Activated gamma-delta T cell treated with Interleukin-2 at 50 U/mL for 16 hours (primary cell): ENCODE data around the gene MAPKAP1.

ENCODE experiments used
- DNase-seq: peaks from one replicate; pipeline ENCODE4 v3.0.0-alpha.2; 2020

MAPKAP1 gene

DNA sequence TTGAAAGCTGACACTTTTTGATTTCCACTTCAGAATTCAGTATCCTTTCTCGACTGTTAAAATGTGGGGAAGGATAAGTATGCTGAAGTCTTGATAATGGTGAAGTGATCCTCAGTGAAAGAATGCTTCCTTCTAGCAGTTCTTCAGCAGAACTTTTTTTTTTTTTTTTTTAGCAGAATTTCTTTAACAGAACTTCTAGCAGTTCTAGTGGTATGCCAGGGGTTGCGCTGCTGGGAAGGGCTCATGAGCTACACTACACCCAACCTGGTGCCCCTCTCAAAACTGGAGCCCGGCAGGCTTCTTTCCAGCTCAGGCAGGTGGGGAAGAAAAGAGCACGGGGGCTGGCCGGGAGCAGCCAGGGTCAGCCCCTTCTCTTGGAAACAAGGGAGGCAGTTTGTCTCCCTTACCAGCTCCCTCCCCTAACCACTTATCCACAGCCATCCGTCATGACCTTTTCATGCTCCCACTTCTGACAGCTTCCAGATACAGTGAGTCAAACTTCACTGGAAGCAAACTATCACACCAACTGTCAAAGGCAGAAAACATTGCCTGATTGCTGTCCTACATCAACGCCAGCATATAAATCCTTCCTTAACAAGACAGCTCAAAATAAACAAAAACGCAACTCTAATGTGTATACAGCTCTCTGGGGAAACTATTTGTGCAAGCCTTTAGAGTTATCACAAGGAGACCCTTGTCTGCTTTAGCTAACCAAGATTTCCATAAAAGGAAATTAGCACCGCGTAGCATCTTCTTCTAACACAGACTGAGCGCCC is 233.9 kb downstream of the MAPKAP1 start:
- DNase-seq, result no peak

DNA sequence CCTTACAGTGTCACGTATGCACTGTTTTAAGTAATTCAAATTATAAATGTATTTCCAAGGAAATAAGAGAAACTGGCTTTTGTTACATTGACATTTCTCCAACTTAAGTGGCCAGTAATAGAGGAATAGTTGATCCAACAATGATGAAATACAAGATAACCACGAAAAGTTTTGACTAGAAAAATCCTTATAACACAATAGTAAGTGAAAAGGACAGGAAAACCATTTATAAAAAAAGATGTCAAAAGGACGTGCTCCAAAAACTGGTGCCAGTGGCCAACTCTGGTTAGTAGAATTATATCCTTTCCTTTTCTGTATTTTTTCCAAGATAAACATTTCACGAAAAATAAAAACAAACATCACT is 234.5 kb downstream of the MAPKAP1 start:
- DNase-seq, result no peak

DNA sequence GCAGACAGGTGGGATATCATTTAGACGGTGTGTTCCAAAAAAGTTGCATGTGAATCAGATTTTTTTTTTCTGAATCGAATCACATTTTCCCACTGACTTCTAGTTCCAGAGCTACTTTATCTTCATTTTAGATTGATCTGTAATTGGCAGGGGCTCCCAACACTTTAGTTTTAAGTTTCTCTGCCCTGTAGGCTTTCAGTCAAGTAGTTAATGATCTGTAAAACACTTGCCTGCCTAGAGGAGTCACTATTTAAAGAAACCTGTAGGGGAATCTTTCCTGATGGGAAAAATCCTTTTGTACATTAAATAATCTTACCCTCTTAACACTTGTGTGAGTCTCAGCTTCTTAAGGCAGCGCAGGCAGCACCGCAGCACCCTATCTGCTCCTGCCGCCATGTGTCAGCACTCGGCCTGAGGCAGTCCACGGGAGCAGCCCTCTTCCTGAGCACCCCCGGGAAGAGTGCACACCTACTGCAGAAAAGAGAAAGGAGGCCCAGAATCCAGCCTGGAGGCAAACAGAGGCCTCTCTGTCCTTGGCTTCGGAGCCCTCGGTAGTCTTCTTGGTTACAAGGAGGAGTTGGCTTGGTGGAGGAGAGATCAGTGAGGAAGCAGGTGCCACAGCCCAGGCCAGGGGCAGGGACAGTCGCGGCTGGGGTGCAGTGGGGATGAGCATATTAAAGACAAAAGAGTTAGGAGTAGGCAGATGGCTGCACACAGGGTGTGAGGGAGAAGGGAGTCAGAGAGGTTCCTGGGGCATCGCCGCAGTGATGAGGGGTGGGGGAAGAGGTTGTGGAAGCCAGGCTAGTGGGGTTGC is 236.0 kb downstream of the MAPKAP1 start:
- no peak for DNase-seq

DNA sequence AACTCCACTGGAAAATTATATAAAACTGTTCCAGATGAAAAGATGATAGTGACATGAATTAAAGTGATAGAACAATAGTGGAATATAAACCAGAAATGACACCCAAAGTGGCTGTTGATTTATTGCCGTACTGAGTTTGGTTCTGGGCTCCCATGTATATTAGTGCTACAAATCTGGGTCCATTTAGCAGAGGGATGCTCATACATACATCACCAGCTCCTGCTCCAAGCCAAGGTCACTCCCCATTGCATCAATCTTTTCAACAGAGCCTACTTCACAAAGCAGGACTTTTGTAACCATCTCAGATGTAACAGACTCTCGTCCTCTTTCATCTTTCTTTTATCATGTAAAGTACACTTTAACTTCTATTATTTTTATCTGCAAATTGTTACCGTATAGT is 236.8 kb downstream of the MAPKAP1 start:
- no peak for DNase-seq

DNA sequence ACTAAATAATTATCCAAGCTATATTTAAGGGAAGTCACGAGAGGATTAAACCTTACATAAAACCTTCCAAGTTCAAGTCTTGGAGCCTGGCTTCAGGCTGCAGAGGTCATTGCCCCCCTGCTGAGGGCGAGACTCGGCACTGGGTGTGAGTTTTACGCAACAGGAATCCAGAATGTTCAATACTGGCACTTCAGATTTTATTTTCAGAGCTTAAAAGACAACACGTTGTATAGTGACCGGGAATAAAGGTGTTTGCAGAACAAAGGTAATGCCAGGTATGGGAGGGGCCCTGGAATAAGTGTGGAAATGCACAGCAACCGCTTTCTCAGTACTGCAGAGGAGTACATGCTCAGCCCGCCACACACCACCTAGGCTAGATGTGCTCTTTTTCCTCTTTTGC is 238.4 kb downstream of the MAPKAP1 start:
- DNase-seq, result no peak

DNA sequence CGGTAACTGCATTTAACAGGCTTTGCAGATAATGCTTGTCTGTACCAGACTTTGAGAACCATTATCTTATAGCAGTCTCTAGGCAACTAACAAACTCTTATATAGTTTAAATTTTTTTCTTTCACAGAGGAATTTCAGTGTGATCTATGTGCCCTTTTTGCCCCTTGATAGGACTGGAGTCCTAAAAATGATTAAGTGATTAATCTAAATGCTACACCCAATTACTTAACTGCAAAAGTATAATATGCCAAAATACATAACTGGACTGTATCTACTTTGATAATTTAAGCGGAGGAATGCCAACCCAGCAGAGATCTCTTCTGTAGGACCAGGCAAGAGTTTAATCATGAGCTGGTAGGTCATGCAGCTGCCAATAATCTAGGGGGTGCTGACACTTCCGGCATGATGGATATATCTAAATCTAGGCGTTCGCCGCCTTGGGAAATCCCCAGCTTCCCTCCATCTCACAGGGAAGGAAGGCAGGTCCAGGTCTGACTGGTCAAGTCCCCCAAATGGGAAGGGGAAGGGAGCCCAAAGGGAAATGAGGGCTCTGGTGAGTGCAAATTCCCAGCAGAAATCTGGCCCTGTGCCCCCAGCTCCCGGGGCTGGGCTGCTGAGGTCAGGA is 239.8 kb downstream of the MAPKAP1 start:
- DNase-seq, result no peak

DNA sequence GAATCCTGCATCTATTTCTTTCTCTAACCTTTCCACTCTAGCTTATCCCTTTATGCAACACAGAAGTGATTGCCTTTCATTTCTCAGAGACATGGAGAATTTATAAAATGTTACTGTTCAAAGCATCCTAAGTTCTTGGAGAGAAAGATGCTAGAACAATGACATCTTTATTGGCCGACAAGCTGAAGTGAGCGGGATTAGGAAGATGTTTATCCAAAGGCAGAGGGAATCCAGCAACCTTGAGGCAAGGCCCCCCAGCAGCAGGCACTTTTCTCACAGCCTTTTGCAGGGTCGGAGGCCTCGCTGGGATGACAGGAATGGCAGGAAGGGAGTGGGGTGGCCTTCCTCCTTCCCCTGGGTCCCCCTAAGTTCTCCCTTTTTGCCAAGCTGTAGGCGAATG is 240.6 kb downstream of the MAPKAP1 start:
- no peak for DNase-seq

DNA sequence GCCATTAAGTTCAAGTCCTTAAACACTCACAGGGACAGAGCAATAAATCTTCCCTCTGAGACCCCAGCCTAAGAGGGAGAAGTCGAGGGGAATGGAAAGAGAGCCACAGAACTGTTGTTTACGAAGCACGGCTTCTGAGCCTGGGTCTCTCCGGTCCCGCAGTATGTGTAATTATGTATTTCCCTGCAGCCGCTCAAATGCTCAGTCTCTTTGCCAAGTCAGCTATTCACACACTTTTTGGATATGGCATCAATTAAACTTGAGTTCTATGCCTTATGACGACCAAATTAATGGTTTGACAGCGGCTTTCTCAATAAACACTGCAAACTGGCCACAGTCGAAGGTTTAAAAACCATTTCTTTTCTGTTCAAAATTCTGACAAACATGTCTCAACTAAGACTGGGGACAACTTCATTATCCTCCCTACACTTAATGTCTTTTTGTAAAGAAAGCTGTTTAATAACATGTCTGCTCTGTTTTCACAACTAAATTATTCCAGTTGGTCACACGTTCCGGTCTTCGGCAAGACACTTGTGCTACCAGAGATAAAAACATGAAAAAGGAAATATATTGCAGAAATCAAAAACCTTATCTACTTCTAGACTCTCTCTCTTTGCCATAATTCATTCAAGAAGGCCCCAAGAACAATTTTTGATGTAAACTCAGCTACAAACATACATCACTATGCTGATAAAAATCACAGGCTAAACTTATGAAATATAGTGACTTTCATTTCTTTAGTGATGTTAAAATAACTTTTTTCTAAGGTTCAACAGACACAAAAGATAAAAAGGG is 242.2 kb downstream of the MAPKAP1 start:
- DNase-seq, result no peak

DNA sequence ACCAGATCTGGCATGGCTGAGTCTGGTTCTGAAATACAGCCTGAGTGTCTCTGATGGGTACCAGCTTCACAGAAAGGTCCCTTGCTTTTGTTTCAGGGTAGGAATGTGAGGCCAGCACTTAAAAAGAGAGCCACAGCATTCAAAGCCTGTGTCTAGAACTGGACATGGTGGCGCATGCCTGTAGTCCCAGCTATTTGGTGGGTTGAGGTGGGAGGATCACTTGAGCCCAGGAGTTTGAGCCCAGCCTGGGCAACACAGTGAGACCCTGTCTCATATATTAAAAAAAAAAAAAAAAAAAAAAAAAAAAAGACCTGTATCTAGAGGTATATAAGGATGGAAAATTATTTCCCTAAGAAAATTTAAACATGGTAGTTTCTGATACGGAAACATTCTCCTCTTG is 243.1 kb downstream of the MAPKAP1 start:
- no peak for DNase-seq

DNA sequence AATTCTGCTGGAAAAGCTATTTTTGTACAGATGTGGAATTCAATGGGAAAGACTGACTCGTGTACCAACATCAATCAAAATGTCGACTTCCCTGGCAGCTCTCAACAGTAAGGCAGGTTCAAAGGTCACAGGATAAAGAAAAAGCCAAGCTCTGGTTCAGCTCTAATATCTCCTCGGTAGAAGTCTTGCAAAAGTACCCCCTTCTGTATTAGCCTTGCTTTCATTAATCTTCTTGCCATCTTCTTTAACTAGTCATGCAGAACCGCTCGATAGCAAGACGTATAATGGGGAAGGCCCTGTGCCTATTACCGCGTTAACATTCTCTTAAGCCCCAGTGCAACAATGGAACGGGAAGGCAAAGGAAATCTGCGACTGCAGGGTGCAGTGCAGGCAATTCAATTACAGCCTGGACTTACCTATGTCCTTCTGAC is 244.1 kb downstream of the MAPKAP1 start:
- no peak for DNase-seq

DNA sequence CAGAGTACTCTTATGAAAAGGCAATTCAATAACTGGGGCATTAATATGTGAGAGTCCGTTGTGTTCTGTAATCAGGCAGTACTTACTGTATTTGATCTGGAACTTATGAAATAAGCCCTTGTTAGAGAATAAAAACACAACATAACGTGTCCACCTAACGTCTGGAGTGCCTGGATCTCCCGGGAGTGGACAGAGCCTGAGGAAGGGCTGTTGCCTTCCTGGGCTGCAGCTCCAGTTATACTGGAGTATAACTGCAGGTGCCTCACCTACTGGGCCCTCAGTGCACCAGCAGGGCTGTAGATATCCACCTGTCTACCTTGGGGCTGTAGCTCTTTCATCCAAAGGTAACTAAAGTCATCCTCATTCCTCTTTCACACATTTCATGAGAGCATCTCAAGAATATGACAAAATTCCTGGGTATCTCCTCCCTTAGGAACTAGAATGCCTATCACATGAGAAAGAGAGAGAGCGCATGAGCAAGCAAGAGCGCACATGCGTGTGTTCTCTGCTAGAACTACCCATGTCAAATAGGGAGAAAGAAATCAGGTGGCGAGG is 245.3 kb downstream of the MAPKAP1 start:
- DNase-seq, result no peak

DNA sequence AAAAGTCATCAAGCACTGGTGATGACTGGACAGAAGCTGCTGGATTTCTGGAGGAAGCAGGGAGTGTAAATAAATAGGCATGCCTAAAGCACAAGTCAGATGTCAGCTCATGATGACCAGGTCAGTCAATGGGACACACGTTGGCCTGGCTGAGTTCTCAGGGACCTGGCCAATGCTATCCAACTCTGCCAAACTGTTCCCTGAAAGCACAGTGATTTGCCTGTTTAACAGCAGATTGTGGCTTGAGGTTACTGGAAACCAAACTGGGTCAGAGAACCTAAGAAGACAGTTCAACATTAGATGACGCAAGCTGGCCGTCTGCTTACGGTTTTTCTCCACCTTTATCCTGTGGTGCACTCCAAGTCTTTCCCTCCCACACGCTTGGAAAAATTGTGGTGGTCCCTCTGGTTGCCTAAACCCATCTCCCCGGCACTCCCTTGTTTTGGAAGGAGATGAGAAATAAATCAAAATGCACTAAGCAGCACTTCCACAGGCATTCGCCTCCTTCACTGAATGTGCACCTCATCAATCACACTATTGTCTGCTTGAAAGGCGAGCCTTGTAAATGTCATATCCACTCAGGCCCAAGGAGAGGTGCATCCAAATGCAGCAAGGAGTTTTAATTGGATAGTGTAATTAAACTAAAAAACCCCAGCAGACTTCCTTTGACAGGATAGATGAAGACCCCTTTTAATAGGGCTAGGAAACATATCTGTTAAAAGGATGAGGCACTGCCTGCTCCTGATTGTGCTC is 245.9 kb downstream of the MAPKAP1 start:
- DNase-seq, result no peak

DNA sequence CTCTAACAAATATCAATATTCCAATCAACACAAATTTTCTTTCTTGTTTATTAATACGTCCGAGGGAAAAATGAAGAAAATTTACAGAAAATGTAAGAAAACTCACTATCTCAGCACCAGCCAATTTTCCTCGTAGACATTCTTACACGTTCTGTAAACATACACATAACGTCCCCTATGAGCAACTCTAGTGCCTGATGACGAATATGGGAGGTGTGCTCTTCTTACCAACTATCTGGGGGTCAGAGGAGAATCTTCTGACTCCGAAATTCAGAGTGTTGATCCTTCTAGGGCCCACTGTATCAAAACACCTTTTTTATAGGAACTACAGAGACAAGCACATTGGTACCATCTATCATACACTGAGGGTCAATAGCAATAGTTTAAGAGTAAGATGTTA is 246.7 kb downstream of the MAPKAP1 start:
- no peak for DNase-seq

DNA sequence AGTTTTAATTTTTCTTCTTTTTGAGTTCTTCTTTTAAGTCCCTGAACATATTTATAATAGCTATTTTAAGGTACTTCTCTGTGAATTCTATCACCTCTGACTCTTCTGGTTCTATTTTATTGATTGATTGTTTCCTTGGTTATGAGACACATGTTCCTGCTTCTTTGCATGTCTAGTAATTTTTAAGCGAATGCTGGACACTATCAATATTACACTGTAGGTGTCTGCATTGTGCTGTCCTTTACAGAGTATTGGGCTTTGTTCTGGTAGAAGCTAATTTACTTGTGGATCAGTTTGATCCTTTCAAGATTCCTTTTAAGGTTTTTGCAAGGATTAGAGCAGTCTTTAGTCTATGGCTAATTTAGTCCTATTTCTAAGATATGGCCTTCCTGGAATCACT is 249.7 kb downstream of the MAPKAP1 start:
- DNase-seq, result no peak

DNA sequence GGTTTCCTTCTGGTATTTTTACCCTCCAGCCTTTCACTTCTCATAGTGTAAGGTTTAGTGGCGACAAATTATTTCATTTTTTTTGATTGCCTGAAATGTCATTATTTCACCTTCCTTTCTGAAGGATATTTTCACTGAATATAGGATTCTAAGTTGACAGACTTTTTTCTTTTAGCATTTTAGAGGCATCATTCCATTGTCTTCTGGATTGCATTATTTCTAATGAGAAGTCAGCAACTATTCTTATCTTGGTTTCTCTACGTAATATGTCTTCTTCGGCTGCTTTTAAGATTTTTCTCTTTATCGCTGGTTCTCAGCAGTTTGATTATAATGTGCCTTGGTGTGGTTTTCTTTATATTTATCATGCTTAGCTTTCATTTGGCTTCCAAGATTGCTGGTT is 251.1 kb downstream of the MAPKAP1 start:
- DNase-seq, result no peak

DNA sequence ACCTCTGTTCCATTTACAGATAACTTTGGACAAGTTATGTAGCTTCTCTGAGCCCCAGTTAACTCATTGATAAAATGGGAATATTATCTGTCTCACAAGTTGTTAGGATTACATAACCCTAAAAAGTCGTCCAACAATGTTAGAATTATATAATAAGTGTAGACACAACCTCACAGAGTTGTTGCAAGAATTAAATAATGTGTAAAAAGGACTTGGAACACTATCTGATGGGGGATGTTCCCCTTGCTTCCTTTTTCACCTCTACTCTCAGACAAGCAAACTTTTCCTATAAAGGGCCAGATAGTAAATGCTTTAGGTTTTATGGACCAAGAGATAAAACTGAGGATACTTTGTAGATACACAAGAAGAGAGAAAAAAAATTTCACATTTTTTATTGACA is 251.9 kb downstream of the MAPKAP1 start:
- no peak for DNase-seq

DNA sequence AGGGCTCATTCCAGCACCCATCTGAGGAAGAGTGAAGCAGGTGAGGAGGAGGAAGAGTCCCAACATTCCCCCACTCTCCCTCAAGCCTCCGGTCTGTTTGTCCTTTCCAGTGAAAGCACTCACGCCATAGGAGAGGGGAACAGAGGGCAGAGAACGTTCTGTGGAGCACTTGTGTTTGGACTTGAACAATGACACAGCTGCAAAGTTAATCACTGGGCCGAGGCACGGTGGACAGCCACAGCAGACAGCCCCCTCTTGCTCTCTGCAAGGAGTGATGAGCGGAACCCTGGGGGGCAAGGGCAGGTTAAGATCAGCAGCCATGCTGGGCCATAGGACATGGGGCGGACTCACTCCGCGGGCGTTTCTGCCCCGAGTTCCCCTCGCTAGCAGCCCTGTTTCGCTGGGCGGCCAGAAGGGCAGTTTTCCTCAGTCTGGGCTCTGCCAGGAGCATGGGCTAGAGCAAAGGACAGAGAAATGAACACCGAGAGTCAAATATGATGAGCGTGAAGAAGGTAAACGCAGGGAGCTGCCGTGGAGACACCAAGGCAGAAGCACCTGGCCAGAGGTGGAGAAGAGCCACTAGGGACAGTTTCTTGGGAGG is 259.7 kb downstream of the MAPKAP1 start:
- no peak for DNase-seq

DNA sequence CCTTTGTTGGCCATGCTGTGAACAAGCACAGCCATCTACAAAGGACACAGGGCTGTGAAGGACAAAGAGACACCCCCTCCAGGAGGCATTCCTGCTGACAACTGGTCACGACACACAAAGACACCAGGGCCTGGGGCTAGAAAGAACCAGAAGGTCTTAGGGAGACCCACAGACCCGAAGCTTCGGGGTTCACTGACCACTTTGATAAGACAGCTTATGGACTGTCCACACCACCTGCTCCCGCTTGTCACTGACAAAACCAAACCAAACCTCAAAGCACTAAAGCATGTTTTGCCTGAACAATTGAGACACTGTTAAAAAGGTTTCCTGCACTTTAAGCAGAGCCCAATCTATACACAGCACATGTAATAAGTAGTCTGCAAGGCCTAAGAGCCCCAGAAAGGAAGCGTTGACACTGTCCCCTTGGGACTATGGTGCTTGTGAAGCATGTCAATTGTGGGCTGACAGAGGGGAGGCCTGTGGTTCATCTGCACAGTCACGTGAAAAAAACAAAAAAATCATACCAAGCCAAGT is 260.4 kb downstream of the MAPKAP1 start:
- DNase-seq, result no peak

DNA sequence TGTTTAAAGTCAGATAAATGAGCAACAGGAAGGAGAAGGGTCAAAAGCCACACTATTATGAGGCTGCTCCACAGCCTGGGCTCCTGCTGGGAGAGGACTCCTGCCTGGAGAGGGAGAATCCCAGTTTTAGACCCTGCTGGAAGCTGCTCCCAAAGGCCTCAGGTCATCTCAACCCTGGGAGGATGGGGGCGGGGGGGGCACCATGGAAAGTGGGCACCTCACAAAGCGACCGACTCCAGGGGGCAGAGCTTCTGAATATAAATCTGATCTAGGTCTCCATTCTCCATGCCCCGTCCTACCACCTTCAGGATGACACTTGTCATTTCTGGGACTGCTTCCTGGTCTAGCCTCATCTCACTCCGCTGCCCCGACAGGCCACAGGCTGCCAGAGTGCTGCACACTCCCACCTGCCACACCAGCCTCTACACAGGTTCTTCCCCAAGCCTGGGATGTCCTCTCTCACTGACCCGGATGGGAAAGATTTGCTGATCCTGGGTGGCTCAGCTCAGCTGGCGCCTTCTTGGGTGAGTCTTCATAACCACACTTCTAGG is 262.0 kb downstream of the MAPKAP1 start:
- DNase-seq, result no peak

DNA sequence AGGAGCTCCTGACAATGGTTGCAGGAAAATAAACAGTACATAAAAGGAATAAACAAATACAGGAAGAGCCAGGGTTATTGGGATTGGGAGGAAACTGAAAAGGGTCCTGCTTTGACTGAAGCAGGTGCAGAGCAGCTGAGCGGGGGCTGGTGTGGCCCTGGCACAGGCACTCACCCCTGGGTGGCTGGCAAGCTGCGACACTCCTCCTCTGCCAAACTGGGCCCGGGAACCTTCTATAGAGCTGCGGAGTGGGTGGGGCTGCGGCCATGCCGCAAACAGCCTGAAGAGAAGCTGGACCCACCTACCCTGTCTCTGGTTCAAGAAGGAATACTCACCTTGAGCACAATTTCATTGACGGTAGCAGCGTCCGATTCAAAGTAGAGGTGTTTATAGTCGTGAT is 262.8 kb downstream of the MAPKAP1 start:
- DNase-seq, result no peak

DNA sequence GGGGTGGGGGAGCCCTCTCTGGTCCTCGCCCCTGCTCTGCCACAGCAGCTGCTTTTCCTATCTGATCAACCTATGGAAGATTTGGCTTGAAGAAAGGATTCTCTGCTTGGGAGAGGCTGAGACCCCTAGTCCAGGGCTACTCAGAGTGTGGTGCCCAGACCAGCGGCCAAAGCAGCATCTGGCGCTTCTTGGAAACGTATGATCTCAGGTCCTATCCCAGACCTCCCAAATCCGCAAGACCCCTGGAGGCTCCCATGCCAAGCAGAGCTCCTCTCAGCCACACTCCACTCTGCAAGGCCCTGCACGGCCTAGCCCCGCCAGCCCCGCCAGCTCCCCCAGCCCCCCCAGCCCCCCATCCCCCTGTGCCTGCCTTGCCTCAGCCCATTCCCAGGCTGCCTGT is 263.6 kb downstream of the MAPKAP1 start:
- no peak for DNase-seq
